A549 (cell line): ENCODE results near the gene HIC1.

Experiments
- BHLHE40 ChIP-seq: IDR thresholded peaks from 2 replicates; pipeline ENCODE4 v1.6.1; 2012; ENCODE audit warnings: low read depth, low read length, inconsistent platforms
- CTCF ChIP-seq: fragments of >200 bp; sonication (Bioruptor Twin); formaldehyde crosslinking; IDR thresholded peaks from 3 replicates; pipeline ENCODE4 v1.5.1; 2016
- EP300 ChIP-seq, 2 experiments: fragments of >200 bp; sonication (Bioruptor Twin); formaldehyde crosslinking; IDR thresholded peaks; 2 replicates in 1 of 2; 3 replicates in 1 of 2; pipeline ENCODE4 v1.6.1; 2016 to 2017
- HDAC2 ChIP-seq: fragments of 200-600 bp; sonication (generic); IDR thresholded peaks from 2 replicates; pipeline ENCODE4 v1.6.1; 2016
- MAFK ChIP-seq: fragments of 450-650 bp; IDR thresholded peaks from 2 replicates; pipeline ENCODE4 v1.6.1; 2014; ENCODE audit not compliant: partially characterized antibody
- POLR2A ChIP-seq: IDR thresholded peaks from 2 replicates; pipeline ENCODE4 v1.6.1; 2012; ENCODE audit warnings: mild to moderate bottlenecking, low read length
- RARB ChIP-seq: fragments of 250-450 bp; sonication (Bioruptor Pico); IDR thresholded peaks from 2 replicates; pipeline ENCODE4 v1.8.0; 2021; ENCODE audit warnings: mild to moderate bottlenecking, moderate library complexity
- REST ChIP-seq: fragments of 200-600 bp; sonication (generic); IDR thresholded peaks from 2 replicates; pipeline ENCODE4 v1.6.1; 2016; ENCODE audit warnings: antibody characterized with exemption, mild to moderate bottlenecking, moderate library complexity
- USF2 ChIP-seq: fragments of 450-650 bp; IDR thresholded peaks from 2 replicates; pipeline ENCODE4 v1.6.1; 2014; ENCODE audit warnings: antibody characterized with exemption

- TF ChIP-seq POLR2A: no peak; the same call in 1 of the 2 replicates
- TF ChIP-seq EP300 (IDR thresholded peaks at IDR 0.05): no peak
- no peak for TF ChIP-seq REST
- no peak for TF ChIP-seq CTCF
- TF ChIP-seq USF2: no peak
- TF ChIP-seq BHLHE40: no peak
- no peak for TF ChIP-seq RARB
- no peak for TF ChIP-seq HDAC2
- no peak for TF ChIP-seq MAFK
Observed at GRCh38 chr17:2025220-2025621, 29.7 kb upstream of the HIC1 start, which contains the start of gene RTN4RL1.
